IPS-20b (cell line): Measurements from ENCODE around the gene EMC10.
"Not testable (repeated sequence)": the region's sequence is repeated elsewhere in the genome, so short reads cannot be mapped to it uniquely, and the experiment has no call there.

ENCODE experiments used
- H3K27ac ChIP-seq: one replicate; pipeline ENCODE4 v1.5.1; 2013; ENCODE audit warnings: low read length
- H3K27me3 ChIP-seq: 2 replicates; pipeline ENCODE4 v1.6.1; 2013; ENCODE audit warnings: mild to moderate bottlenecking, low read length, inconsistent platforms; ENCODE audit not compliant: insufficient read depth
- H3K36me3 ChIP-seq: 2 replicates; pipeline ENCODE4 v1.6.1; 2013; ENCODE audit warnings: low read depth, mild to moderate bottlenecking, inconsistent platforms, low read length, moderate library complexity; ENCODE audit not compliant: insufficient read depth
- H3K4me1 ChIP-seq: 2 replicates; pipeline ENCODE4 v1.6.1; 2013; ENCODE audit warnings: mild to moderate bottlenecking, control low read depth, inconsistent platforms, low read length, moderate library complexity; ENCODE audit not compliant: insufficient read depth
- H3K4me3 ChIP-seq: 2 replicates; pipeline ENCODE4 v1.5.1; 2013; ENCODE audit warnings: mild to moderate bottlenecking, low read length, inconsistent platforms
- H3K9ac ChIP-seq: 2 replicates; pipeline ENCODE4 v1.6.1; 2013; ENCODE audit warnings: low read depth, mild to moderate bottlenecking, inconsistent platforms, low read length, moderate library complexity
- H3K9me3 ChIP-seq: 2 replicates; pipeline ENCODE4 v1.6.1; 2013; ENCODE audit warnings: mild to moderate bottlenecking, low read depth, low read length, inconsistent platforms; ENCODE audit not compliant: insufficient read depth

Gene EMC10

DNA sequence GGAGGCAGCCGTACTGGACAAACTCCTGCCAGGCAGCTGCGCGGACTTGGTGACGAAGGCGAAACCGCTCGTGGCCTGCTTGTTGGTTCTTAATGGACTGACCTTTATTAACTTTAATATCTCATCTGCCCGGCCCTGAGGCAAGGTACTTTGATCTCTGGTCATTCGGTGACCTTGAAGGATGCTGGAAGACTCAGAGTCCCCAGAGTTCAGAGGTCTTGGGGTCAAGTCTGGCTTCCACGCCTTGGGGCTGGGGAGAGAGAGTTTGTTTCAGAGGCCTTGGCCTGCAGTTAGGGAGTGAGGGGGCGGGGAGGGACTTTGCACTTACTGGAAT is 9.6 kb upstream of the EMC10 start:
- Histone ChIP-seq H3K4me1 (no peaks in the 10 kb centered on the region), H3K9me3 (peaks cover 27% of the 10 kb centered on the region), H3K36me3 (no peaks in the 10 kb centered on the region), H3K4me3 (no peak overlapping the region), H3K27me3 (no peaks in the 10 kb centered on the region), H3K9ac (no peak overlapping the region), H3K27ac (no peak overlapping the region)

DNA sequence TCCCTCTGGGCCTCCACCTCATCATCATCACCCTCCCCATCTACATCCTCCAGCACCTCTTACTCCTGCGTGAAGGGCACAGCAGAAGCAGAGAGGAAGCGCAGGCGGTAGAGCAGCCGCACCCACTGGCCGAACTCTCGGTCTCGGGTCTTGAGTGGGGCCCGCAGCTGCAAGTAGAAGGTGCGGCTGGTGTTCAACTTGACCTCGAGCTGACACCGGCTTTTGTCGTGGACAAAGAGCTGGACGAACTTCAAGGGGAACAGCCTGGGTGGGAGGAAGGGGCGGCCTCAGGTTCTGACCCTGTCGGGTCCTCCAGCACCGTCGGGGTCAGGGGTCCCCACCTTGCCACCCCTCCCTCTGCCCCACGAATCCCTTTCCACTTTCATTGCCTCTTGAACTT is 8.7 kb upstream of the EMC10 start:
- H3K36me3 ChIP-seq: no peaks in the 10 kb centered on the region
- no peaks in the 10 kb centered on the region for H3K4me1 ChIP-seq
- peaks cover 34% of the 10 kb centered on the region for H3K9me3 ChIP-seq
- H3K27ac ChIP-seq: no peak overlapping the region
- H3K4me3 ChIP-seq: no peak overlapping the region
- H3K27me3 ChIP-seq: no peaks in the 10 kb centered on the region
- no peak overlapping the region for H3K9ac ChIP-seq

DNA sequence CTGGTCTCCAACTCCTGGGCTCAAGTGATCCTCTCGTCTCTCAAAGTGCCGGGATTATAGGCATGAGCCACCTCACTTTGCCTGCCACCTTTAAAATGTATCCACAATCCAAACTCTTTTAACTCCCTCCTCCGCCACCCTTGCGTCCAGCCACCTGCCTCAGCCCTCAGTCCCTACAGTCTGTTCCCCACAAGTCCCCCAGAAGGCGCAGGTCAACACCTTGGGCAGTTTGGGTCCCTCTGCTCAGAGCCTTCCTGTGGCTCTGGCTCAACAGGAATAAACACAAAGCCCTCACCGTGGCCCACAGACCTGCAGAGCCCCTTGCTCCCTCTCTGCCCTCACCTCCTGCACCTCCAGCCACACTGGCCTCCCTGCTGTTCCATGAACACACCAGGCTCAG is 7.5 kb upstream of the EMC10 start:
- Histone ChIP-seq H3K9ac (no peak overlapping the region), H3K27ac (no peak overlapping the region), H3K4me1 (no peaks in the 10 kb centered on the region), H3K4me3 (no peak overlapping the region), H3K36me3 (no peaks in the 10 kb centered on the region), H3K9me3 (peaks cover 38% of the 10 kb centered on the region), H3K27me3 (no peaks in the 10 kb centered on the region)

DNA sequence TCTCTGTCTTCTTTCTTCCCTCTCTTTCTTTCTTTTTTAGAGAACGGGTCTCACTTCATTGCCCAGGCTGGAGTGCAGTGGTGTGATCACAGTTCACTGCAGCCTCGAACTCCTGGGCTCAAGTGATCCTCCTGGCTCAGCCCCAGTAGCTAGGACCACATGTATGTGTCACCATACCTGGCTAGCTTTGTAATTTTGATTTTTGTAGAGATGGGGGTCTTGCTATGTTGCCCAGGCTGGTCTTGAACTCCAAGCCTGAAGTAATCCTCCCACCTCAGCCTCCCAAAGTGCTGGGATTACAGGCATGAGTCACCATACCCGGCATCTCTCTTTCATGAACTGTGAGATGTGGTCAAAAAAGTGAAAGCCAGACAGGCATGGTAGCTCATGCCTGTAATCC is 3.0 kb upstream of the EMC10 start:
- H3K27ac ChIP-seq: not testable (repeated sequence)

DNA sequence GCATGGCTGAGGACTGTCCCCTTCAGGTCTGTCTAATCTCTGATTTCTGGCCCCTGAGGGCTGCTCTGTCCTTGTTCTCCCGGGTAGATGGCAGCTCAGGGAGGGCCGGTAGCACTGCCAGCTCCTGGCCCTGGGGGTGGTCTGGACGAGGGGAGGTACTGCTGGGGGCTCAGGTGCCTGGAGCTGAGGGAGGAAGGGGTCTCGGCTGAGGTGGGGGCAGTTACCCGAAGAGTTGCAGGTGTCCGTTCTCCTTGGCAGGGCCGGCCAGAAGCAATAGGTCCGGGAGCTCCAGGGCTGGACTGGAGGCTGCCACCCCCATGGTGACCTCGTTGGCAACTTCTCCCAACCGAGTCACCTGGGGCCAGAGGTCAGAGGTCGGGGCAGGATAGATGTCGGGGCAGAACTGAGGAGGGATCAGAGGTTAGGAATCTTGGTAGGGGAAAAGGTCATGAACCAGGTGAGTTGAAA is 1.2 kb upstream of the EMC10 start:
- Histone ChIP-seq H3K27me3 (no peaks in the 10 kb centered on the region), H3K36me3 (peaks cover 10% of the 10 kb centered on the region; the same call in 1 of the 2 replicates), H3K4me3 (no peak overlapping the region), H3K4me1 (no peaks in the 10 kb centered on the region), H3K9me3 (peaks cover 38% of the 10 kb centered on the region), H3K9ac (no peak overlapping the region), H3K27ac (no peak overlapping the region)

More for the DNA sequence above, 3.0 kb upstream of the EMC10 start:
- H3K27me3 ChIP-seq, H3K36me3 ChIP-seq, H3K9ac ChIP-seq, H3K4me3 ChIP-seq, H3K4me1 ChIP-seq: not testable (repeated sequence)
- H3K9me3 ChIP-seq: peaks cover 42% of the 10 kb centered on the region

DNA sequence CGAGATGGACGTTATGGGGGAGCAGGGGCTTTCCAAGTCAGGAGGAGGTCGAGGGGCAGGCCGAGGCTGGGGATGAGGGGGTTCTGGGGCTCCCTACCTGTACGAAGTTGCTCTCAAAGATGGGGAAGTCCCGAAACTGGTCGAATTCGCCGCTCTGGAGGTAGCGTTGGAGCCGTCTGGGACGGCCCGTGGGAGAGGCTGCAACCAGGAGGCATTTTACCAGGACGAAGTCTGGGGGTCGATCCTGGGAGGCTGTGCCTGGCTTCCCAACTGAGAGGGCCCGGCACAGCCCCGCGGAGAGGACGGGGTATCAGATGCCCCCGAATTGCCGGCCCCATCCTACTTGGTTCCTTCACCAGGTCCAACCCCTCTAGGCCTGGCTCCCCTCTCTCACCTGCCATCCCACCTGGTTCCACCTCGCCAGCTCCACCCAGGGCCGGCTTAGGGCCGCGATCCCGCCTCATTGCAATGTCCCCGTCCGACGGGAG is 527 bp upstream of the EMC10 start:
- H3K4me3 ChIP-seq: peak overlapping the region; percentile 40; the same call in 1 of the 2 replicates
- no peak overlapping the region for H3K9ac ChIP-seq
- no peaks in the 10 kb centered on the region for H3K4me1 ChIP-seq
- no peak overlapping the region for H3K27ac ChIP-seq
- H3K27me3 ChIP-seq: no peaks in the 10 kb centered on the region
- peaks cover 39% of the 10 kb centered on the region for H3K9me3 ChIP-seq
- peaks cover 12% of the 10 kb centered on the region; the same call in 1 of the 2 replicates for H3K36me3 ChIP-seq

DNA sequence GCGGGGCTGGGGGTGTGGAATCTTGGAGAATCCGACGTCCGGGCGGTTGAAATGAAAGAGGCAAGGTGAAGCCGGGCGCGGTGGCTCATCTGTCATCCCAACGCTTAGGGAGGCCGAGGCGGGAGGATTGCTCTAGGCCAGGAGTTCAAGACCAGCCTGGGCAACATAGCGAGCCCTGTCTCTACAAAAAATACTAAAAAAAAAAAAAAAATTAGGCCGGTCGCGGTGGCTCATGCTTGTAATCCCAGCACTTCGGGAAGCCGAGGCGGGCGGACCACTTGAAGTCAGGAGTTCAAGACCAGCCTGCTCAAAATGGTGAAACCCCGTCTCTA is 566 bp downstream of the EMC10 start:
- Histone ChIP-seq H3K9ac (peak overlapping the region; percentile 91; the same call in 1 of the 2 replicates), H3K27ac (no peak overlapping the region), H3K36me3 (peaks cover 12% of the 10 kb centered on the region; the same call in 1 of the 2 replicates)

DNA sequence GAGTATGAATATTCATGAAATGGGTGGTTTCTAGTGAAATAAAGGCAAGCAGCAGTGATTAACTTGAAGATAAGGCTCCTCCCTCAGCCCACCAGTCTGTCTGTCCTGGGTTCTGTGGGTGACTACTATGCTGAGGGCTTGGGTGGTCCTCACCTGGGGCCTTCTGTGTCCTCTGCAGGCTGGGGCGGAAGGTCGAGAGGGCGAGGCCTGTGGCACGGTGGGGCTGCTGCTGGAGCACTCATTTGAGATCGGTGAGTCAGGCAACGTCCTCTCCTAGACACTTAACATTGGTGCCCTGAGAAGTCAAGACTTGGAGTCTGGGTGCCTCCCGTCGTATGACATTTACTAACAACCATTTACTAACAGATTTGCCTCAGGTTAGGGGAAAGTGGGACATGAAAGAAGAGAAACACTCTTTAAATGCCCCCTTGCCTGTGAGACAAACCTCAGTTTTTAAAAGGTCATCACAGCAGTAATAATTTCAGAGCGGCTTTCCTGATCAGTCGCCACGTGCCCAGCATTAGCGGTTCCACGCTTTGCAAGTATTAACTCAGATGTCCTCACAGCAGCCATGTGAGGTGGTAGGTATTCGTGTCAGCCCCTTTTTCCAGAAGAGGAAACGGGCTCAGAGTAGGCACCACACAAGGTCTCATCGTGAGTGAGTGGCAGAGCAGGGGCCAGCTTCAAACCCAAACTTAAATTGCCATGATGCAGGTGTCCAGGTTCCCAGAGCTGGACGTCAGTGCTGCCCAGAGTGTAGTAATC is 1.6 kb downstream of the EMC10 start:
- Histone ChIP-seq H3K9me3 (peaks cover 31% of the 10 kb centered on the region), H3K27ac (no peak overlapping the region), H3K36me3 (peaks cover 15% of the 10 kb centered on the region; the same call in 1 of the 2 replicates), H3K4me1 (no peaks in the 10 kb centered on the region), H3K27me3 (no peaks in the 10 kb centered on the region), H3K9ac (no peak overlapping the region), H3K4me3 (no peak overlapping the region)

More for the DNA sequence above, 566 bp downstream of the EMC10 start:
- Histone ChIP-seq H3K9me3 (peaks cover 33% of the 10 kb centered on the region), H3K4me3 (peak overlapping the region; percentile 89; the same call in 1 of the 2 replicates), H3K27me3 (no peaks in the 10 kb centered on the region), H3K4me1 (no peaks in the 10 kb centered on the region)

DNA sequence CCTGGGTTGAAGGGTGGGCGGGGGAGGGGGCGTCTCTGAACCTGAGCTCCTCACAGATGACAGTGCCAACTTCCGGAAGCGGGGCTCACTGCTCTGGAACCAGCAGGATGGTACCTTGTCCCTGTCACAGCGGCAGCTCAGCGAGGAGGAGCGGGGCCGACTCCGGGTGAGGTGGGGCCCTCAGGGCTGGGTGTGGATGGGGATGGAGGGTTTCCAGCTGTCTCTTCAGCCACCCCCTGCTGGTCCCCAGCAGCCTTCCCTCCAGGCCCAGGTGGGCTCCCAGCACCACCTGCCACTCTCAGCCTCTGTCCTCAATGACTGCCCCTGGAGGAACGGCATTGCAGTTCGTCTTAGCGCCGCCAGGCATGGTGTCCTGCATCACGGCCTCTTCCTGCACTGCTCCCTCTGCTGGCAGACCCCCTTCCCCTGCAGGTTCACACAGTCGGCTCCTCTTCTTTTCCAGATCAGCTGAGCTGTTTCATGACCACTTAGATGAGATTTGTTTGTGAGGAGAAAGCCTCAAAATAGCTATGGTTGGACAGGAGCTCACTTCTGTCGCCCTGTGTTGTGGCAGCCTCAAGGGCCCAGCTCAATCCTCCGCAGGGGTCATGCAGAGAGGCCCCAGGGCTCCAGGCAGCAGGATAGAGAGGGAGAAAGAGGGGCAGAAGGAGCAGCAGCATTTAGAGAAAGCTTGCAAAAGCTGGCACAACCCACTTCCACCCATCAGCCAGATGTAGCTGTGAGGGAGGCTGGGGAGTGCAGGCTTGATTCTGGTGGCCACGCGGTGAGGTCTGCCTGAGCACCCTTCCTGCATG is 2.8 kb downstream of the EMC10 start:
- no peak overlapping the region for H3K9ac ChIP-seq
- H3K36me3 ChIP-seq: peaks cover 19% of the 10 kb centered on the region; the same call in 1 of the 2 replicates
- peaks cover 30% of the 10 kb centered on the region for H3K9me3 ChIP-seq
- no peaks in the 10 kb centered on the region for H3K27me3 ChIP-seq
- no peak overlapping the region for H3K27ac ChIP-seq
- H3K4me3 ChIP-seq: no peak overlapping the region
- H3K4me1 ChIP-seq: no peaks in the 10 kb centered on the region

DNA sequence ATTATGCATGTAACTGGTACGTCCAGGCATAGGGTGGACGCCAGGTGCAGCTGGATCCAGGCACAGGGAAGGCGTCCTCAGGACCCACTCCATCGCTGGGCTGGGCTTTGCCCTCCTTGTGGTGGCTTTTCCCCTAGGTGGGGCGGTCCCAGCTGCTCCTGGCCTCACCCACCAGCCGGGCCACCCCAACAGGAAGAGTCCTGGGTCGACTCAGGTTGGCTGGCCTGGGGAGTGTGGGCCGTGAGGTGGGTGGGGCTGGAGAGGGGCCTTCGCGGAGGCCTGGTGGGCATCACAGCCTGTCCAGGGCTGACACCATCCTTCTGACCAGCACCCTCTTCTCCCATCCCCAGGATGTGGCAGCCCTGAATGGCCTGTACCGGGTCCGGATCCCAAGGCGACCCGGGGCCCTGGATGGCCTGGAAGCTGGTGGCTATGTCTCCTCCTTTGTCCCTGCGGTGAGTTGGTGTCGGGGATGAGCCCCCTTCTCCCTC is 3.5 kb downstream of the EMC10 start:
- H3K27ac ChIP-seq: no peak overlapping the region
- H3K9ac ChIP-seq: no peak overlapping the region
- H3K9me3 ChIP-seq: peaks cover 30% of the 10 kb centered on the region
- H3K27me3 ChIP-seq: no peaks in the 10 kb centered on the region
- H3K4me3 ChIP-seq: no peak overlapping the region
- peaks cover 19% of the 10 kb centered on the region; the same call in 1 of the 2 replicates for H3K36me3 ChIP-seq
- H3K4me1 ChIP-seq: no peaks in the 10 kb centered on the region

DNA sequence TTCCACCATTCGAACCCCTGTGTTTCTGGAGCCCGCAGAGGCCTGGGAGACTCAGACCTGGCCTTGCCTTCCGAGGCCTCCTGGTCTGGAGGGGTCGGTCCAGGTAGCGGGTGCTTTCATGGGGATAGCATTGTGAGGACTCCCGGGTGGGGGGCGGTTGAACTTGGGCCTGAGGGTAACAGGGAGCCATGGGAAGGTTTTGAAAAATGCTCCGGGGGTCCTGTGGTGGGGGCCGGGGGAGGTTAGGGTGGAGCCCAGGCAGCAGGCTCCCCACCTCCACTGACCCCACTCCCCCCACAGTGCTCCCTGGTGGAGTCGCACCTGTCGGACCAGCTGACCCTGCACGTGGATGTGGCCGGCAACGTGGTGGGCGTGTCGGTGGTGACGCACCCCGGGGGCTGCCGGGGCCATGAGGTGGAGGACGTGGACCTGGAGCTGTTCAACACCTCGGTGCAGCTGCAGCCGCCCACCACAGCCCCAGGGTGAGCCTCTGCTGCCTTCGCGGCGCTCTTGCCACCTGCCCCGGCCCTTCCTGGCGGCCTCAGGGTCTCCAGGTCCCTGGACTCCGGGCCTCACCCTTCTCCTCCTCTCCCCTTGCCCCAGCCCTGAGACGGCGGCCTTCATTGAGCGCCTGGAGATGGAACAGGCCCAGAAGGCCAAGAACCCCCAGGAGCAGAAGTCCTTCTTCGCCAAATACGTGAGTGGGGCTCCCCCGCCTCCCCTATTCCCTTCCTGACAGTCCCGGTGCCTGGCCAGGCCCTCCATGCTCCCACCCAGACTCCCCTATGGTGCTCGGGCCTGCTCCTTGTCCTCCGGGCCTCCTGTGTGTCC is 4.2 kb downstream of the EMC10 start:
- H3K9ac ChIP-seq: no peak overlapping the region
- no peak overlapping the region for H3K27ac ChIP-seq
- peaks cover 33% of the 10 kb centered on the region for H3K9me3 ChIP-seq
- no peaks in the 10 kb centered on the region for H3K27me3 ChIP-seq
- no peaks in the 10 kb centered on the region for H3K4me1 ChIP-seq
- peaks cover 19% of the 10 kb centered on the region; the same call in 1 of the 2 replicates for H3K36me3 ChIP-seq
- H3K4me3 ChIP-seq: no peak overlapping the region
